CD4-positive, alpha-beta T cell treated with Interleukin-15 for 4 hours (primary cell): Measurements from ENCODE around the gene MAP4K2.

Experiments used
- DNase-seq: peaks from one replicate; pipeline ENCODE4 v3.0.0-alpha.2; 2020; ENCODE audit warnings: low spot score

The MAP4K2 gene

GRCh38 chr11:64767344-64768299 is 35.4 kb downstream of the MAP4K2 start:
- peak; percentile 82 for DNase-seq

GRCh38 chr11:64766881-64767280 is 36.1 kb downstream of the MAP4K2 start:
- DNase-seq, result no peak

- no peak for DNase-seq
Observed at GRCh38 chr11:64765851-64766665, 37.0 kb downstream of the MAP4K2 start.

GRCh38 chr11:64765291-64765850 is 37.6 kb downstream of the MAP4K2 start:
- DNase-seq, result no peak

- no peak for DNase-seq
Observed at GRCh38 chr11:64764753-64765152, 38.3 kb downstream of the MAP4K2 start.

- peak; percentile 73 for DNase-seq
Observed at GRCh38 chr11:64764040-64764611, 38.9 kb downstream of the MAP4K2 start.

GRCh38 chr11:64763526-64764039 is 39.4 kb downstream of the MAP4K2 start:
- DNase-seq, result no peak

- peak; percentile 22 for DNase-seq
Observed at GRCh38 chr11:64762674-64763525, 40.1 kb downstream of the MAP4K2 start.

- DNase-seq, result no peak
Observed at GRCh38 chr11:64762277-64762673, 40.7 kb downstream of the MAP4K2 start.

- DNase-seq, result no peak
Observed at GRCh38 chr11:64760759-64761420, 42.1 kb downstream of the MAP4K2 start.

- DNase-seq, result no peak
Observed at GRCh38 chr11:64759722-64760719, 43.0 kb downstream of the MAP4K2 start, which contains the start of gene PYGM. PYGM (minus strand) TSS chr11:64759974; CDS start chr11:64759898, 76 bp downstream.

GRCh38 chr11:64759131-64759721 is 43.8 kb downstream of the MAP4K2 start:
- no peak for DNase-seq

GRCh38 chr11:64758330-64759079 is 44.5 kb downstream of the MAP4K2 start:
- no peak for DNase-seq

- DNase-seq, result no peak
Observed at GRCh38 chr11:64757549-64758329, 45.3 kb downstream of the MAP4K2 start.

GRCh38 chr11:64755681-64756361 is 47.2 kb downstream of the MAP4K2 start:
- no peak for DNase-seq

GRCh38 chr11:64754919-64755662 is 47.9 kb downstream of the MAP4K2 start:
- DNase-seq, result no peak
